WTC11 (cell line): ENCODE results near the gene TRMT112. TPM values are rescaled to one million over a fixed set of nuclear protein-coding genes. Genes with fewer than 3 reads are reported as not detected.

Experiments
- ATAC-seq: fragments of 200-7000 bp; cut with Tn5 transposase; 2 replicates; pipeline ENCODE4 v1.10.0; 2021; ENCODE audit warnings: mild to moderate bottlenecking, moderate library complexity
- CTCF ChIA-PET: fragments of 300-600 bp; sonication (Branson Sonifier 250); formaldehyde crosslinking; loops from one replicate; lab custom pipeline; 2021; ENCODE audit warnings: antibody characterized with exemption; lab: Charles Lee
- POLR2A ChIA-PET: fragments of 350-600 bp; sonication (Branson Sonifier 250); formaldehyde crosslinking; loops from one replicate; lab custom pipeline; 2021; ENCODE audit warnings: antibody characterized with exemption; lab: Charles Lee
- DNase-seq: peaks from one replicate; pipeline ENCODE4 v3.0.0; 2021; ENCODE audit warnings: low spot score
- H3K27ac Mint-ChIP-seq: 2 replicates; pipeline ENCODE4 v1.8.0; 2021; ENCODE audit warnings: mixed read lengths
- H3K27me3 Mint-ChIP-seq: 2 replicates; pipeline ENCODE4 v1.8.0; 2021; ENCODE audit warnings: low read depth, mild to moderate bottlenecking, moderate library complexity, mixed read lengths
- H3K36me3 Mint-ChIP-seq: 2 replicates; pipeline ENCODE4 v1.8.0; 2021; ENCODE audit warnings: mixed read lengths
- H3K4me1 Mint-ChIP-seq: 2 replicates; pipeline ENCODE4 v1.8.0; 2022; ENCODE audit warnings: mixed read lengths
- H3K4me3 Mint-ChIP-seq: 2 replicates; pipeline ENCODE4 v1.8.0; 2021; ENCODE audit warnings: mild to moderate bottlenecking, moderate library complexity, mixed read lengths
- H3K9me3 Mint-ChIP-seq: 2 replicates; pipeline ENCODE4 v1.8.0; 2021; ENCODE audit warnings: mixed read lengths
- FOXK1 ChIP-seq: sonication (generic); formaldehyde crosslinking; IDR thresholded peaks from 2 replicates; pipeline ENCODE4 v1.8.0; 2022; ENCODE audit warnings: mild to moderate bottlenecking, moderate library complexity, missing genetic modification reagents
- GRHL2 ChIP-seq: fragments of 250-450 bp; sonication (Bioruptor Pico); IDR thresholded peaks from 2 replicates; pipeline ENCODE4 v1.8.0; 2022; ENCODE audit warnings: mild to moderate bottlenecking, moderate library complexity; ENCODE audit not compliant: insufficient replicate concordance, severe bottlenecking
- HMGA2 ChIP-seq: fragments of 250-450 bp; sonication (Bioruptor Pico); IDR thresholded peaks from 2 replicates; pipeline ENCODE4 v1.4.0; 2021; ENCODE audit warnings: mild to moderate bottlenecking, moderate library complexity
- JAZF1 ChIP-seq: fragments of 250-450 bp; sonication (Bioruptor Pico); IDR thresholded peaks from 2 replicates; pipeline ENCODE4 v1.9.0; 2021; ENCODE audit warnings: moderate library complexity, mild to moderate bottlenecking, inconsistent platforms
- KAT7 ChIP-seq: sonication (generic); formaldehyde crosslinking; IDR thresholded peaks from 2 replicates; pipeline ENCODE4 v1.8.1; 2023; ENCODE audit warnings: missing genetic modification reagents, mild to moderate bottlenecking, borderline replicate concordance
- NR1H2 ChIP-seq: sonication (generic); formaldehyde crosslinking; IDR thresholded peaks from 2 replicates; pipeline ENCODE4 v1.9.0; 2021; ENCODE audit warnings: mild to moderate bottlenecking, moderate library complexity, missing genetic modification reagents
- NR2C2 ChIP-seq: sonication (generic); formaldehyde crosslinking; IDR thresholded peaks from 2 replicates; pipeline ENCODE4 v1.8.0; 2022; ENCODE audit warnings: mild to moderate bottlenecking, missing genetic modification reagents
- NR3C1 ChIP-seq: sonication (generic); formaldehyde crosslinking; conservative IDR thresholded peaks from 2 replicates; pipeline ENCODE4 v1.8.1; 2023; ENCODE audit warnings: low read depth, mild to moderate bottlenecking, missing genetic modification reagents
- RORB ChIP-seq: fragments of 250-450 bp; sonication (Bioruptor Pico); IDR thresholded peaks from 2 replicates; pipeline ENCODE4 v1.9.0; 2021; ENCODE audit warnings: mild to moderate bottlenecking
- SMAD4 ChIP-seq: sonication (generic); formaldehyde crosslinking; IDR thresholded peaks from 2 replicates; pipeline ENCODE4 v1.8.0; 2022; ENCODE audit warnings: mild to moderate bottlenecking, missing genetic modification reagents
- SOX15 ChIP-seq: fragments of 250-450 bp; sonication (Bioruptor Pico); IDR thresholded peaks from 2 replicates; pipeline ENCODE4 v1.9.0; 2021; ENCODE audit warnings: mild to moderate bottlenecking
- ZBTB21 ChIP-seq: sonication (generic); formaldehyde crosslinking; IDR thresholded peaks from 2 replicates; pipeline ENCODE4 v1.8.1; 2023; ENCODE audit warnings: mild to moderate bottlenecking, missing genetic modification reagents, borderline replicate concordance
- ZNF671 ChIP-seq: fragments of 250-450 bp; sonication (Bioruptor Pico); IDR thresholded peaks from 2 replicates; pipeline ENCODE4 v1.8.0; 2021; ENCODE audit warnings: mild to moderate bottlenecking
- total RNA-seq: library from RNA; stranded (reverse); gene quantifications from 3 replicates; pipeline ENCODE4 v1.2.3, GENCODE V29; 2021
- TF ChIP-seq, protein P1 (sequence below): sonication (generic); formaldehyde crosslinking; IDR thresholded peaks from 2 replicates; pipeline ENCODE4 v1.8.0; 2022; ENCODE audit warnings: missing genetic modification reagents
- TF ChIP-seq, protein P2 (sequence below): sonication (generic); formaldehyde crosslinking; IDR thresholded peaks from 2 replicates; pipeline ENCODE4 v1.8.0; 2022; ENCODE audit warnings: mild to moderate bottlenecking, missing genetic modification reagents
- TF ChIP-seq, protein P3 (sequence below): sonication (generic); formaldehyde crosslinking; IDR thresholded peaks from 2 replicates; pipeline ENCODE4 v1.8.1; 2023; ENCODE audit warnings: mild to moderate bottlenecking, missing genetic modification reagents, moderate library complexity
- TF ChIP-seq, protein P4 (sequence below): sonication (generic); formaldehyde crosslinking; IDR thresholded peaks from 2 replicates; pipeline ENCODE4 v1.8.0; 2023; ENCODE audit warnings: missing genetic modification reagents
- TF ChIP-seq, protein P5 (sequence below): fragments of 200-600 bp; IDR thresholded peaks from 2 replicates; pipeline ENCODE4 v1.8.0; 2022; ENCODE audit warnings: antibody characterized with exemption
- TF ChIP-seq, protein P6 (sequence below): sonication (generic); formaldehyde crosslinking; IDR thresholded peaks from 2 replicates; pipeline ENCODE4 v1.8.1; 2023; ENCODE audit warnings: mild to moderate bottlenecking, missing genetic modification reagents, moderate library complexity
- TF ChIP-seq, protein P7 (sequence below): fragments of 250-450 bp; sonication (Bioruptor Pico); IDR thresholded peaks from 2 replicates; pipeline ENCODE4 v2.1.2; 2022; ENCODE audit warnings: mild to moderate bottlenecking, moderate library complexity

Gene TRMT112
- total RNA-seq, 1 experiment from 2014 or later, result 285 TPM

DNA sequence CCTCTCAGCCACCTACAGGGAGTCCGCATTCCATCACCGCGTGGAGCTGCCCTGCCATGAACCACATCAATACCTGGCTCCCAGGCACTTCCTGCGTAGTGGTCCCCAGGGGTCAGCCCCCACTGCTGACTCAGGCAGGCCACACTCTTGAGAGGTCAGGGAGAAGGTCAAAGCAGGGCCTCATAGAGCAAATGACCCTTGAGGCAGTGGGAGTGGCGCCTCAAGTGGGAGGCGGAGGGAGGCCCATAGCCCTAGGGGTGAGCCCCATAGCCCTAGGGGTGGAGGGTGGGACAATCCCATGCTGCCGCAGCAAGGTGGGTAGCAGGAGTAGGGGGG lies 5.5 kb upstream of the TRMT112 start (continued):
- TF ChIP-seq, protein P1, sequence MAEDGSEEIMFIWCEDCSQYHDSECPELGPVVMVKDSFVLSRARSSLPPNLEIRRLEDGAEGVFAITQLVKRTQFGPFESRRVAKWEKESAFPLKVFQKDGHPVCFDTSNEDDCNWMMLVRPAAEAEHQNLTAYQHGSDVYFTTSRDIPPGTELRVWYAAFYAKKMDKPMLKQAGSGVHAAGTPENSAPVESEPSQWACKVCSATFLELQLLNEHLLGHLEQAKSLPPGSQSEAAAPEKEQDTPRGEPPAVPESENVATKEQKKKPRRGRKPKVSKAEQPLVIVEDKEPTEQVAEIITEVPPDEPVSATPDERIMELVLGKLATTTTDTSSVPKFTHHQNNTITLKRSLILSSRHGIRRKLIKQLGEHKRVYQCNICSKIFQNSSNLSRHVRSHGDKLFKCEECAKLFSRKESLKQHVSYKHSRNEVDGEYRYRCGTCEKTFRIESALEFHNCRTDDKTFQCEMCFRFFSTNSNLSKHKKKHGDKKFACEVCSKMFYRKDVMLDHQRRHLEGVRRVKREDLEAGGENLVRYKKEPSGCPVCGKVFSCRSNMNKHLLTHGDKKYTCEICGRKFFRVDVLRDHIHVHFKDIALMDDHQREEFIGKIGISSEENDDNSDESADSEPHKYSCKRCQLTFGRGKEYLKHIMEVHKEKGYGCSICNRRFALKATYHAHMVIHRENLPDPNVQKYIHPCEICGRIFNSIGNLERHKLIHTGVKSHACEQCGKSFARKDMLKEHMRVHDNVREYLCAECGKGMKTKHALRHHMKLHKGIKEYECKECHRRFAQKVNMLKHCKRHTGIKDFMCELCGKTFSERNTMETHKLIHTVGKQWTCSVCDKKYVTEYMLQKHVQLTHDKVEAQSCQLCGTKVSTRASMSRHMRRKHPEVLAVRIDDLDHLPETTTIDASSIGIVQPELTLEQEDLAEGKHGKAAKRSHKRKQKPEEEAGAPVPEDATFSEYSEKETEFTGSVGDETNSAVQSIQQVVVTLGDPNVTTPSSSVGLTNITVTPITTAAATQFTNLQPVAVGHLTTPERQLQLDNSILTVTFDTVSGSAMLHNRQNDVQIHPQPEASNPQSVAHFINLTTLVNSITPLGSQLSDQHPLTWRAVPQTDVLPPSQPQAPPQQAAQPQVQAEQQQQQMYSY (CRISPR knock-in tag), result no peak
- TF ChIP-seq SMAD4 (CRISPR knock-in tag) (no peak), RORB (CRISPR knock-in tag) (no peak), NR3C1 (CRISPR knock-in tag) (no peak), NR2C2 (no peak)

DNA sequence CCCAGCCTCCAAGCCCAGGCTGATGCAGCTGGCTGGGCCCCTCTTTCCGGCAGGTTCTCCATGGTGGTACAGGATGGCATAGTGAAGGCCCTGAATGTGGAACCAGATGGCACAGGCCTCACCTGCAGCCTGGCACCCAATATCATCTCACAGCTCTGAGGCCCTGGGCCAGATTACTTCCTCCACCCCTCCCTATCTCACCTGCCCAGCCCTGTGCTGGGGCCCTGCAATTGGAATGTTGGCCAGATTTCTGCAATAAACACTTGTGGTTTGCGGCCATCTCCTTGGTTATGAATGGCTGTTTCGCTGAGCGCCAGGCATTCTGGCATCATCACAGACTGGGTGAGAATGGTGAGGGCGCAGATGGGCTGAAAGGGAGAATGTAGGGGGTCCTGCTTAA lies 4.2 kb upstream of the TRMT112 start:
- Mint-ChIP-seq H3K4me3 (no peak overlapping the region), H3K27ac (no peak overlapping the region), H3K36me3 (peaks cover 21% of the 10 kb centered on the region), H3K4me1 (peaks cover 17% of the 10 kb centered on the region), H3K9me3 (no peaks in the 10 kb centered on the region), H3K27me3 (peaks cover under 1% of the 10 kb centered on the region; the same call in 1 of the 2 replicates)
- TF ChIP-seq JAZF1 (CRISPR knock-in tag) (no peak), KAT7 (CRISPR knock-in tag) (no peak), HMGA2 (CRISPR knock-in tag) (no peak), ZBTB21 (no peak)
- TF ChIP-seq, protein P2, sequence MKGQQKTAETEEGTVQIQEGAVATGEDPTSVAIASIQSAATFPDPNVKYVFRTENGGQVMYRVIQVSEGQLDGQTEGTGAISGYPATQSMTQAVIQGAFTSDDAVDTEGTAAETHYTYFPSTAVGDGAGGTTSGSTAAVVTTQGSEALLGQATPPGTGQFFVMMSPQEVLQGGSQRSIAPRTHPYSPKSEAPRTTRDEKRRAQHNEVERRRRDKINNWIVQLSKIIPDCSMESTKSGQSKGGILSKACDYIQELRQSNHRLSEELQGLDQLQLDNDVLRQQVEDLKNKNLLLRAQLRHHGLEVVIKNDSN, result no peak
- TF ChIP-seq, protein P3, sequence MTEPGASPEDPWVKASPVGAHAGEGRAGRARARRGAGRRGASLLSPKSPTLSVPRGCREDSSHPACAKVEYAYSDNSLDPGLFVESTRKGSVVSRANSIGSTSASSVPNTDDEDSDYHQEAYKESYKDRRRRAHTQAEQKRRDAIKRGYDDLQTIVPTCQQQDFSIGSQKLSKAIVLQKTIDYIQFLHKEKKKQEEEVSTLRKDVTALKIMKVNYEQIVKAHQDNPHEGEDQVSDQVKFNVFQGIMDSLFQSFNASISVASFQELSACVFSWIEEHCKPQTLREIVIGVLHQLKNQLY (CRISPR knock-in tag), result no peak
- TF ChIP-seq, protein P4, sequence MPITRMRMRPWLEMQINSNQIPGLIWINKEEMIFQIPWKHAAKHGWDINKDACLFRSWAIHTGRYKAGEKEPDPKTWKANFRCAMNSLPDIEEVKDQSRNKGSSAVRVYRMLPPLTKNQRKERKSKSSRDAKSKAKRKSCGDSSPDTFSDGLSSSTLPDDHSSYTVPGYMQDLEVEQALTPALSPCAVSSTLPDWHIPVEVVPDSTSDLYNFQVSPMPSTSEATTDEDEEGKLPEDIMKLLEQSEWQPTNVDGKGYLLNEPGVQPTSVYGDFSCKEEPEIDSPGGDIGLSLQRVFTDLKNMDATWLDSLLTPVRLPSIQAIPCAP (CRISPR knock-in tag), result no peak
- ChIA-PET POLR2A (no interaction called here), CTCF (interaction anchor here (4.3 to 4.9 kb wide), 2 partner anchors 20 to 34 kb away, joined by 38 to 48 read pairs; no protein-coding TSS in a partner anchor)
- ATAC-seq (no peak), DNase-seq (no peak)

DNA sequence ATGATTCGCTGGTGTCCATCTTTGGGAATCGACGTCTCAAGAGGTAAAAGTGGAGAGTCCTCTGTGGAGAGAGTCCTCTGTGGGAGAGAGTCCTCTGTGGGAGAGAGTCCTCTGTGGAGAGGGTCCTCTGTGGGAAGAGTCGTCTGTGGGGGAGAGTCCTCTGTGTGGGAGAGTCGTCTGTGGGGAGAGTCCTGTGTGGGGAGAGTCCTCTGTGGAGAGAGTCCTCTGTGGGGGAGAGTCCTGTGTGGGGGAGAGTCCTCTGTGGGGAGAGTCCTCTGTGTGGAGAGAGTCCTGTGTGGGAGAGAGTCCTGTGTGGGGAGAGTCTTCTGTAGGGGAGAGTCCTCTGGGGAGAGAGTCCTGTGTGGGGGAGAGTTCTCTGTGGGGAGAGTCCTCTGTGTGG lies 3.7 kb upstream of the TRMT112 start:
- no peaks in the 10 kb centered on the region for H3K27me3 Mint-ChIP-seq

More for the DNA sequence above, 3.7 kb upstream of the TRMT112 start:
- CTCF ChIA-PET, result interaction anchor here (1.1 to 4.9 kb wide), 2 partner anchors 21 kb away, joined by 3 to 38 read pairs; no protein-coding TSS in a partner anchor
- no peaks in the 10 kb centered on the region for H3K9me3 Mint-ChIP-seq
- TF ChIP-seq SOX15 (CRISPR knock-in tag) (no peak), ZNF671 (CRISPR knock-in tag) (no peak), FOXK1 (no peak), NR1H2 (CRISPR knock-in tag) (no peak), HMGA2 (CRISPR knock-in tag) (no peak), GRHL2 (no peak)
- TF ChIP-seq, protein P5, sequence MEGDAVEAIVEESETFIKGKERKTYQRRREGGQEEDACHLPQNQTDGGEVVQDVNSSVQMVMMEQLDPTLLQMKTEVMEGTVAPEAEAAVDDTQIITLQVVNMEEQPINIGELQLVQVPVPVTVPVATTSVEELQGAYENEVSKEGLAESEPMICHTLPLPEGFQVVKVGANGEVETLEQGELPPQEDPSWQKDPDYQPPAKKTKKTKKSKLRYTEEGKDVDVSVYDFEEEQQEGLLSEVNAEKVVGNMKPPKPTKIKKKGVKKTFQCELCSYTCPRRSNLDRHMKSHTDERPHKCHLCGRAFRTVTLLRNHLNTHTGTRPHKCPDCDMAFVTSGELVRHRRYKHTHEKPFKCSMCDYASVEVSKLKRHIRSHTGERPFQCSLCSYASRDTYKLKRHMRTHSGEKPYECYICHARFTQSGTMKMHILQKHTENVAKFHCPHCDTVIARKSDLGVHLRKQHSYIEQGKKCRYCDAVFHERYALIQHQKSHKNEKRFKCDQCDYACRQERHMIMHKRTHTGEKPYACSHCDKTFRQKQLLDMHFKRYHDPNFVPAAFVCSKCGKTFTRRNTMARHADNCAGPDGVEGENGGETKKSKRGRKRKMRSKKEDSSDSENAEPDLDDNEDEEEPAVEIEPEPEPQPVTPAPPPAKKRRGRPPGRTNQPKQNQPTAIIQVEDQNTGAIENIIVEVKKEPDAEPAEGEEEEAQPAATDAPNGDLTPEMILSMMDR, result no peak
- TF ChIP-seq, protein P6, sequence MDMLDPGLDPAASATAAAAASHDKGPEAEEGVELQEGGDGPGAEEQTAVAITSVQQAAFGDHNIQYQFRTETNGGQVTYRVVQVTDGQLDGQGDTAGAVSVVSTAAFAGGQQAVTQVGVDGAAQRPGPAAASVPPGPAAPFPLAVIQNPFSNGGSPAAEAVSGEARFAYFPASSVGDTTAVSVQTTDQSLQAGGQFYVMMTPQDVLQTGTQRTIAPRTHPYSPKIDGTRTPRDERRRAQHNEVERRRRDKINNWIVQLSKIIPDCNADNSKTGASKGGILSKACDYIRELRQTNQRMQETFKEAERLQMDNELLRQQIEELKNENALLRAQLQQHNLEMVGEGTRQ (CRISPR knock-in tag), result no peak
- TF ChIP-seq, protein P7, sequence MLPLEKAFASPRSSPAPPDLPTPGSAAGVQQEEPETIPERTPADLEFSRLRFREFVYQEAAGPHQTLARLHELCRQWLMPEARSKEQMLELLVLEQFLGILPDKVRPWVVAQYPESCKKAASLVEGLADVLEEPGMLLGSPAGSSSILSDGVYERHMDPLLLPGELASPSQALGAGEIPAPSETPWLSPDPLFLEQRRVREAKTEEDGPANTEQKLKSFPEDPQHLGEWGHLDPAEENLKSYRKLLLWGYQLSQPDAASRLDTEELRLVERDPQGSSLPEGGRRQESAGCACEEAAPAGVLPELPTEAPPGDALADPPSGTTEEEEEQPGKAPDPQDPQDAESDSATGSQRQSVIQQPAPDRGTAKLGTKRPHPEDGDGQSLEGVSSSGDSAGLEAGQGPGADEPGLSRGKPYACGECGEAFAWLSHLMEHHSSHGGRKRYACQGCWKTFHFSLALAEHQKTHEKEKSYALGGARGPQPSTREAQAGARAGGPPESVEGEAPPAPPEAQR (CRISPR knock-in tag), result no peak
- TF ChIP-seq, protein P2, result no peak
- H3K4me1 Mint-ChIP-seq, result peaks cover 21% of the 10 kb centered on the region
- POLR2A ChIA-PET, result no interaction called here
- H3K36me3 Mint-ChIP-seq, result peaks cover 24% of the 10 kb centered on the region
- H3K4me3 Mint-ChIP-seq, result no peak overlapping the region
- no peak for ATAC-seq
- peak overlapping the region; percentile 65; the same call in 1 of the 2 replicates for H3K27ac Mint-ChIP-seq
- DNase-seq, result no peak
